Ishikawa (cell line): ENCODE measurements around the gene ATG4C.

Source experiments
- CEBPB ChIP-seq: IDR thresholded peaks from 2 replicates; pipeline ENCODE4 v1.6.1; 2012
- CREB1 ChIP-seq: IDR thresholded peaks from 2 replicates; pipeline ENCODE4 v1.6.1; 2012; ENCODE audit warnings: low read depth
- EP300 ChIP-seq: IDR thresholded peaks from 2 replicates; pipeline ENCODE4 v1.6.1; 2012; ENCODE audit warnings: borderline replicate concordance
- FOXM1 ChIP-seq: IDR thresholded peaks from 2 replicates; pipeline ENCODE4 v1.6.1; 2012; ENCODE audit warnings: low read depth, borderline replicate concordance
- NFIC ChIP-seq: IDR thresholded peaks from 2 replicates; pipeline ENCODE4 v1.6.1; 2012
- RAD21 ChIP-seq: IDR thresholded peaks from 2 replicates; pipeline ENCODE4 v1.6.1; 2012; ENCODE audit warnings: low read depth
- TAF1 ChIP-seq: IDR thresholded peaks from 2 replicates; pipeline ENCODE4 v1.6.1; 2012; ENCODE audit warnings: low read depth, mild to moderate bottlenecking
- TCF12 ChIP-seq: IDR thresholded peaks from 2 replicates; pipeline ENCODE4 v1.6.1; 2012; ENCODE audit warnings: low read depth
- TEAD4 ChIP-seq: IDR thresholded peaks from 2 replicates; pipeline ENCODE4 v1.6.1; 2012
- YY1 ChIP-seq: IDR thresholded peaks from 2 replicates; pipeline ENCODE4 v1.6.1; 2012; ENCODE audit warnings: low read depth
- ZBTB7A ChIP-seq: IDR thresholded peaks from 2 replicates; pipeline ENCODE4 v1.6.1; 2012; ENCODE audit warnings: low read depth
- TF ChIP-seq, protein P1 (sequence below): IDR thresholded peaks from 2 replicates; pipeline ENCODE4 v1.6.1; 2012
- TF ChIP-seq, protein P2 (sequence below): IDR thresholded peaks from 2 replicates; pipeline ENCODE4 v1.6.1; 2012; ENCODE audit warnings: low read depth, mild to moderate bottlenecking
- TF ChIP-seq, protein P3 (sequence below): IDR thresholded peaks from 2 replicates; pipeline ENCODE4 v1.6.1; 2012

DNA sequence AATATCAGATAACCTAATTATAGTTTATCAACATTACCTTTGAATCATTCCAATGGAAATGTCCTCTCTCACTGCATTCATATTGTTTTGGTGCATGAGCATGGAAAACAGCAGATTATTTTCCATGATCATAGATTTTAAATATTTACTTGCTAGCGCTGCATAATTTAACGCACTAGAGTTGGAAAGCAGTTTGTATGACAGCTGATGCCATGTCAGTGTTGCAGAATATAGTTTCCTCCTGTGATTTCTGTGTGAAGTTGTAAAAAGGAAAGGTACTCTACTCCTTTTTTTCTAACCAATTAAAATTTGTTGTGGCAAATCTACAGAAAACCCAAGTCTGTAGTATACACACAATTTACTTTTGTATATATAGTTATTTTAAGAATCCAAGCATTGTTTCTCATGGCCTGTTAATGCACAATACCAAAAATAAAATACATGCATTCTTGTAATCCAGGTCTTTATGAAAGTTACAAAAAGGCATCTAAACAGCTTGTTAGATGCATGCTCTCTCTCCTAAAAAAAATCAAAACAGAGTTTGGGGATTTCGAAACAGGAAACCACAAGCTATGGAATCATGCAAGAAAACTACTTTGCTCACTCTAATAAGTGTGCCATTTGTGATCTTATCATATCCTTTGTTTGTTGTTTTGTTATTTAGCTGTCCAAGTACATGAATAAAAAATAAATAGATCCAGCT is 1.9 kb upstream of the ATG4C start:
- TF ChIP-seq CEBPB (no peak), RAD21 (no peak), YY1 (no peak), EP300 (no peak), FOXM1 (no peak), TCF12 (no peak), TEAD4 (no peak), ZBTB7A (no peak), TAF1 (no peak), NFIC (no peak), CREB1 (no peak)
- TF ChIP-seq, protein P1, sequence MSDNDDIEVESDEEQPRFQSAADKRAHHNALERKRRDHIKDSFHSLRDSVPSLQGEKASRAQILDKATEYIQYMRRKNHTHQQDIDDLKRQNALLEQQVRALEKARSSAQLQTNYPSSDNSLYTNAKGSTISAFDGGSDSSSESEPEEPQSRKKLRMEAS = no peak
- TF ChIP-seq, protein P2, sequence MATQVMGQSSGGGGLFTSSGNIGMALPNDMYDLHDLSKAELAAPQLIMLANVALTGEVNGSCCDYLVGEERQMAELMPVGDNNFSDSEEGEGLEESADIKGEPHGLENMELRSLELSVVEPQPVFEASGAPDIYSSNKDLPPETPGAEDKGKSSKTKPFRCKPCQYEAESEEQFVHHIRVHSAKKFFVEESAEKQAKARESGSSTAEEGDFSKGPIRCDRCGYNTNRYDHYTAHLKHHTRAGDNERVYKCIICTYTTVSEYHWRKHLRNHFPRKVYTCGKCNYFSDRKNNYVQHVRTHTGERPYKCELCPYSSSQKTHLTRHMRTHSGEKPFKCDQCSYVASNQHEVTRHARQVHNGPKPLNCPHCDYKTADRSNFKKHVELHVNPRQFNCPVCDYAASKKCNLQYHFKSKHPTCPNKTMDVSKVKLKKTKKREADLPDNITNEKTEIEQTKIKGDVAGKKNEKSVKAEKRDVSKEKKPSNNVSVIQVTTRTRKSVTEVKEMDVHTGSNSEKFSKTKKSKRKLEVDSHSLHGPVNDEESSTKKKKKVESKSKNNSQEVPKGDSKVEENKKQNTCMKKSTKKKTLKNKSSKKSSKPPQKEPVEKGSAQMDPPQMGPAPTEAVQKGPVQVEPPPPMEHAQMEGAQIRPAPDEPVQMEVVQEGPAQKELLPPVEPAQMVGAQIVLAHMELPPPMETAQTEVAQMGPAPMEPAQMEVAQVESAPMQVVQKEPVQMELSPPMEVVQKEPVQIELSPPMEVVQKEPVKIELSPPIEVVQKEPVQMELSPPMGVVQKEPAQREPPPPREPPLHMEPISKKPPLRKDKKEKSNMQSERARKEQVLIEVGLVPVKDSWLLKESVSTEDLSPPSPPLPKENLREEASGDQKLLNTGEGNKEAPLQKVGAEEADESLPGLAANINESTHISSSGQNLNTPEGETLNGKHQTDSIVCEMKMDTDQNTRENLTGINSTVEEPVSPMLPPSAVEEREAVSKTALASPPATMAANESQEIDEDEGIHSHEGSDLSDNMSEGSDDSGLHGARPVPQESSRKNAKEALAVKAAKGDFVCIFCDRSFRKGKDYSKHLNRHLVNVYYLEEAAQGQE = no peak
- TF ChIP-seq, protein P3, sequence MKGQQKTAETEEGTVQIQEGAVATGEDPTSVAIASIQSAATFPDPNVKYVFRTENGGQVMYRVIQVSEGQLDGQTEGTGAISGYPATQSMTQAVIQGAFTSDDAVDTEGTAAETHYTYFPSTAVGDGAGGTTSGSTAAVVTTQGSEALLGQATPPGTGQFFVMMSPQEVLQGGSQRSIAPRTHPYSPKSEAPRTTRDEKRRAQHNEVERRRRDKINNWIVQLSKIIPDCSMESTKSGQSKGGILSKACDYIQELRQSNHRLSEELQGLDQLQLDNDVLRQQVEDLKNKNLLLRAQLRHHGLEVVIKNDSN = no peak
